GM12892 (cell line): ENCODE measurements around the gene RBM43.
"Not testable (repeated sequence)": the region's sequence is repeated elsewhere in the genome, so short reads cannot be mapped to it uniquely, and the experiment has no call there.

Experiments
- DNase-seq: peaks from one replicate; pipeline ENCODE4 v3.0.0; 2011; ENCODE audit not compliant: insufficient read length
- FAIRE-seq: peaks from 2 replicates; lab custom pipeline; 2011; peaks lifted over from hg19 to GRCh38; lab: Jason Lieb, UNC
- POLR2A ChIP-seq: IDR thresholded peaks from 2 replicates; pipeline ENCODE4 v1.6.1; 2011; ENCODE audit warnings: low read depth, low read length, control low read depth
- POLR2AphosphoS5 ChIP-seq: IDR thresholded peaks from 2 replicates; pipeline ENCODE4 v1.6.1; 2011; ENCODE audit warnings: low read depth, low read length, control low read depth
- TAF1 ChIP-seq: IDR thresholded peaks from 2 replicates; pipeline ENCODE4 v1.6.1; 2011; ENCODE audit warnings: low read depth, mild to moderate bottlenecking, control low read depth, low read length, borderline replicate concordance

RBM43 gene

GRCh38 chr2:151240433-151240832 is 21.2 kb downstream of the RBM43 start:
- TF ChIP-seq TAF1 (no peak), POLR2A (no peak), POLR2AphosphoS5 (no peak)
- FAIRE-seq, result no peak
- DNase-seq, result no peak

GRCh38 chr2:151239624-151240023 is 22.0 kb downstream of the RBM43 start:
- no peak for FAIRE-seq
- DNase-seq, result no peak
- TF ChIP-seq POLR2A (no peak), POLR2AphosphoS5 (no peak), TAF1 (no peak)

GRCh38 chr2:151238527-151239487 is 22.9 kb downstream of the RBM43 start:
- FAIRE-seq (no peak), DNase-seq (peak; percentile 22)

GRCh38 chr2:151237422-151238025 is 24.1 kb downstream of the RBM43 start:
- no peak for DNase-seq
- FAIRE-seq, result peak; percentile 14
- TF ChIP-seq POLR2AphosphoS5 (no peak), POLR2A (no peak), TAF1 (no peak)

More at GRCh38 chr2:151238527-151239487, 22.9 kb downstream of the RBM43 start:
- TF ChIP-seq POLR2A (no peak), POLR2AphosphoS5 (no peak), TAF1 (no peak)

GRCh38 chr2:151233760-151234159 is 27.9 kb downstream of the RBM43 start:
- DNase-seq, FAIRE-seq: not testable (repeated sequence)

GRCh38 chr2:151233288-151233687 is 28.4 kb downstream of the RBM43 start:
- not testable (repeated sequence) for FAIRE-seq, DNase-seq

GRCh38 chr2:151230627-151231140 is 31.0 kb downstream of the RBM43 start:
- FAIRE-seq, result no peak

GRCh38 chr2:151228847-151229512 is 32.7 kb downstream of the RBM43 start:
- FAIRE-seq (no peak), DNase-seq (no peak)
- no peak for TF ChIP-seq TAF1
- TF ChIP-seq POLR2AphosphoS5, result no peak
- no peak for TF ChIP-seq POLR2A

More at GRCh38 chr2:151230627-151231140, 31.0 kb downstream of the RBM43 start:
- no peak for DNase-seq
- no peak for TF ChIP-seq POLR2A
- TF ChIP-seq POLR2AphosphoS5, result no peak
- no peak for TF ChIP-seq TAF1

- no peak for FAIRE-seq
- TF ChIP-seq POLR2A (no peak), POLR2AphosphoS5 (no peak), TAF1 (no peak)
- no peak for DNase-seq
These were observed 44.3 kb downstream of the RBM43 start for GRCh38 chr2:151217343-151217742.

- DNase-seq (no peak), FAIRE-seq (no peak)
- no peak for TF ChIP-seq POLR2A
- TF ChIP-seq TAF1, result no peak
- TF ChIP-seq POLR2AphosphoS5, result no peak
These were observed 54.6 kb downstream of the RBM43 start for GRCh38 chr2:151207100-151207499.

GRCh38 chr2:151206446-151206968 is 55.2 kb downstream of the RBM43 start:
- no peak for FAIRE-seq
- no peak for DNase-seq
- TF ChIP-seq POLR2AphosphoS5 (no peak), POLR2A (no peak), TAF1 (no peak)
